K562 (cell line): ENCODE results near the gene TAPBPL. TPM values are rescaled to one million over a fixed set of nuclear protein-coding genes. Genes with fewer than 3 reads are reported as not detected.

Source experiments
- COPS2 ChIP-seq: fragments of 450-650 bp; conservative IDR thresholded peaks from 2 replicates; pipeline ENCODE4 v1.6.1; 2016; ENCODE audit warnings: mild to moderate bottlenecking, moderate library complexity
- CSDE1 ChIP-seq, 2 experiments: fragments of 450-650 bp; IDR thresholded peaks; 2 replicates each; pipeline ENCODE4 v1.6.1; 2016; ENCODE audit warnings: mild to moderate bottlenecking in 1 of 2
- DDX20 ChIP-seq: fragments of 450-650 bp; IDR thresholded peaks from 2 replicates; pipeline ENCODE4 v1.6.1; 2016; ENCODE audit warnings: missing genetic modification characterization, low read depth, mild to moderate bottlenecking, missing compliant biosample characterization, moderate library complexity
- GTF3C2 ChIP-seq: IDR thresholded peaks from 3 replicates; pipeline ENCODE4 v1.6.1; 2011; ENCODE audit warnings: borderline replicate concordance, mild to moderate bottlenecking, moderate library complexity; ENCODE audit not compliant: insufficient read length; ENCODE audit errors: extremely low read depth
- MAFG ChIP-seq: fragments of 450-650 bp; conservative IDR thresholded peaks from 2 replicates; pipeline ENCODE4 v1.6.1; 2016; ENCODE audit warnings: missing genetic modification characterization, missing compliant biosample characterization
- MCM2 ChIP-seq: fragments of 450-650 bp; IDR thresholded peaks from 2 replicates; pipeline ENCODE4 v1.6.1; 2017; ENCODE audit warnings: low read depth, mild to moderate bottlenecking
- MXI1 ChIP-seq: IDR thresholded peaks from 2 replicates; pipeline ENCODE4 v1.6.1; 2011; ENCODE audit warnings: low read depth, mild to moderate bottlenecking, improper control_type of control experiment, low read length
- NFYB ChIP-seq: IDR thresholded peaks from 2 replicates; pipeline ENCODE4 v1.6.1; 2011; ENCODE audit warnings: mild to moderate bottlenecking, moderate library complexity; ENCODE audit not compliant: insufficient read length; ENCODE audit errors: extremely low read depth
- POU5F1 ChIP-seq: fragments of 150-350 bp; IDR thresholded peaks from 2 replicates; pipeline ENCODE4 v1.6.1; 2014; ENCODE audit warnings: borderline replicate concordance, low read length, low read depth, mild to moderate bottlenecking; ENCODE audit not compliant: partially characterized antibody
- PYGO2 ChIP-seq: fragments of 450-650 bp; IDR thresholded peaks from 2 replicates; pipeline ENCODE4 v1.6.1; 2016; ENCODE audit warnings: mild to moderate bottlenecking, missing genetic modification characterization, moderate library complexity, missing compliant biosample characterization
- RAD21 ChIP-seq, 2 experiments: fragments of 250-450 bp in 1 of 2; fragments of 450-650 bp in 1 of 2; sonication (Bioruptor Pico) in 1 of 2; formaldehyde crosslinking in 1 of 2; IDR thresholded peaks in 1 of 2; conservative IDR thresholded peaks in 1 of 2; 2 replicates each; pipeline versions ENCODE4 v1.4.0 to v1.8.0; 2020 to 2022; ENCODE audit warnings: mild to moderate bottlenecking in 2 of 2, moderate library complexity in 1 of 2
- RFX5 ChIP-seq: IDR thresholded peaks from 2 replicates; pipeline ENCODE4 v1.6.1; 2011; ENCODE audit warnings: low read depth, mild to moderate bottlenecking, improper control_type of control experiment, low read length
- SMAD1 ChIP-seq: fragments of 150-350 bp; IDR thresholded peaks from 2 replicates; pipeline ENCODE4 v1.6.1; 2014; ENCODE audit warnings: low read length, low read depth; ENCODE audit not compliant: partially characterized antibody
- SMARCE1 ChIP-seq: fragments of 450-650 bp; IDR thresholded peaks from 2 replicates; pipeline ENCODE4 v1.7.1; 2016; ENCODE audit warnings: mild to moderate bottlenecking
- TAF9B ChIP-seq: fragments of 450-650 bp; IDR thresholded peaks from 2 replicates; pipeline ENCODE4 v1.6.1; 2018; ENCODE audit warnings: mild to moderate bottlenecking; ENCODE audit not compliant: partially characterized antibody
- ZBTB7A ChIP-seq: IDR thresholded peaks from 2 replicates; pipeline ENCODE4 v1.6.1; 2011; ENCODE audit warnings: low read depth, mild to moderate bottlenecking, low read length, moderate library complexity, borderline replicate concordance; ENCODE audit not compliant: control insufficient read depth
- ZFP30 ChIP-seq: fragments of 250-450 bp; sonication (Bioruptor Pico); IDR thresholded peaks from 2 replicates; pipeline ENCODE4 v1.8.0; 2022; ENCODE audit warnings: moderate library complexity, mild to moderate bottlenecking, inconsistent platforms, borderline replicate concordance
- ZNF133 ChIP-seq: fragments of 250-450 bp; sonication (Bioruptor Pico); IDR thresholded peaks from 2 replicates; pipeline ENCODE4 v1.4.0; 2020; ENCODE audit warnings: mild to moderate bottlenecking
- ZNF277 ChIP-seq: fragments of 250-450 bp; sonication (Bioruptor Pico); IDR thresholded peaks from 2 replicates; pipeline ENCODE4 v1.8.0; 2022; ENCODE audit warnings: inconsistent platforms, mild to moderate bottlenecking, moderate library complexity, borderline replicate concordance
- ZNF445 ChIP-seq: fragments of 250-450 bp; sonication (Bioruptor Pico); IDR thresholded peaks from 2 replicates; pipeline ENCODE4 v1.4.0; 2020; ENCODE audit warnings: low read depth, mild to moderate bottlenecking, moderate library complexity
- ZNF583 ChIP-seq: fragments of 250-450 bp; sonication (Bioruptor Pico); IDR thresholded peaks from 2 replicates; pipeline ENCODE4 v1.4.0; 2020
- ZSCAN32 ChIP-seq: fragments of 450-650 bp; formaldehyde crosslinking; IDR thresholded peaks from 2 replicates; pipeline ENCODE4 v1.4.0; 2020; ENCODE audit warnings: mild to moderate bottlenecking, moderate library complexity
- polyA plus RNA-seq, 8 experiments: library from polyadenylated mRNA; depleted of rRNA in 4 of 8; stranded (reverse) in 5 of 8; unstranded in 3 of 8; fragments of >200 nt; fragmentation: Nextera tagmentation in 2 of 8; fragmentation: Illumina TruSeq in 1 of 8; extraction: Ambion mirVana in 2 of 8; extraction: Trizol in 1 of 8; gene quantifications; 2 replicates each; pipeline versions ENCODE4 v1.2.1 to v1.2.3, GENCODE V29; 2011 to 2014; ENCODE audit warnings: inconsistent platforms in 1 of 8, missing spikeins in 1 of 8
- total RNA-seq, 7 experiments: library from RNA; depleted of rRNA in 6 of 7; stranded (reverse); fragments of >200 nt in 6 of 7; fragmentation: Illumina TruSeq in 2 of 7; extraction: Trizol in 2 of 7; gene quantifications; 2 replicates each; pipeline versions ENCODE4 v1.2.1 to v1.2.3, GENCODE V29; 2011 to 2021; ENCODE audit warnings: low replicate concordance in 1 of 7
- TF ChIP-seq, protein P1 (sequence below): fragments of 450-650 bp; formaldehyde crosslinking; IDR thresholded peaks from 2 replicates; pipeline ENCODE4 v1.4.0; 2020; ENCODE audit warnings: mild to moderate bottlenecking, moderate library complexity

Gene TAPBPL
- total and polyA plus RNA-seq, 9 of the 15 experiments (the other 6 are each of a cell fraction or from before 2014, with no cell fraction given), result 0.29 to 1.6 (median 0.45) TPM

- TF ChIP-seq ZSCAN32 (CRISPR knock-in tag) (no peak), DDX20 (tag) (no peak), PYGO2 (tag) (no peak), ZNF277 (CRISPR knock-in tag) (no peak), ZFP30 (CRISPR knock-in tag) (no peak), ZNF445 (CRISPR knock-in tag) (no peak), ZNF583 (CRISPR knock-in tag) (no peak), GTF3C2 (no peak), ZBTB7A (peak; percentile 49; the same call in 1 of the 2 replicates), RAD21 (CRISPR knock-in tag; conservative IDR thresholded peaks at IDR 0.05 in 1 of 2, IDR thresholded peaks at IDR 0.05 in 1 of 2) (no peak), CSDE1 (IDR thresholded peaks at IDR 0.05) (no peak), TAF9B (no peak), MAFG (tag) (no peak), RFX5 (no peak), SMARCE1 (no peak; the same call in 1 of the 2 replicates), MCM2 (no peak), NFYB (peak; percentile 82), COPS2 (no peak), SMAD1 (no peak), ZNF133 (CRISPR knock-in tag) (no peak), MXI1 (peak; percentile 63; the same call in 1 of the 2 replicates), POU5F1 (no peak)
- TF ChIP-seq, protein P1, sequence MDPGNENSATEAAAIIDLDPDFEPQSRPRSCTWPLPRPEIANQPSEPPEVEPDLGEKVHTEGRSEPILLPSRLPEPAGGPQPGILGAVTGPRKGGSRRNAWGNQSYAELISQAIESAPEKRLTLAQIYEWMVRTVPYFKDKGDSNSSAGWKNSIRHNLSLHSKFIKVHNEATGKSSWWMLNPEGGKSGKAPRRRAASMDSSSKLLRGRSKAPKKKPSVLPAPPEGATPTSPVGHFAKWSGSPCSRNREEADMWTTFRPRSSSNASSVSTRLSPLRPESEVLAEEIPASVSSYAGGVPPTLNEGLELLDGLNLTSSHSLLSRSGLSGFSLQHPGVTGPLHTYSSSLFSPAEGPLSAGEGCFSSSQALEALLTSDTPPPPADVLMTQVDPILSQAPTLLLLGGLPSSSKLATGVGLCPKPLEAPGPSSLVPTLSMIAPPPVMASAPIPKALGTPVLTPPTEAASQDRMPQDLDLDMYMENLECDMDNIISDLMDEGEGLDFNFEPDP (CRISPR knock-in tag), result no peak
Measured at GRCh38 chr12:6493497-6494257, 41.8 kb downstream of the TAPBPL start, which contains the start of gene NCAPD2 (continued).
